NT2/D1 (cell line): ENCODE data around the gene CGNL1.

Source experiments
- SUZ12 ChIP-seq: IDR thresholded peaks from 2 replicates; pipeline ENCODE4 v1.6.1; 2011; ENCODE audit not compliant: insufficient read length, insufficient read depth; ENCODE audit errors: extremely low read depth
- YY1 ChIP-seq: IDR thresholded peaks from 2 replicates; pipeline ENCODE4 v1.6.1; 2011; ENCODE audit not compliant: insufficient read length, insufficient read depth
- ZNF274 ChIP-seq: IDR thresholded peaks from 2 replicates; pipeline ENCODE4 v1.6.1; 2011; ENCODE audit warnings: mild to moderate bottlenecking, low read depth, low read length

- TF ChIP-seq ZNF274 (no peak), YY1 (no peak), SUZ12 (no peak)
Measured at GRCh38 chr15:57375827-57376695, at the start of gene CGNL1.
